Neural crest cell (in vitro differentiated cells): ENCODE results near the gene TUBB4A. TPM values are rescaled to one million over a fixed set of nuclear protein-coding genes. Genes with fewer than 3 reads are reported as not detected.

Source experiments
- DNase-seq: peaks from one replicate; pipeline ENCODE4 v3.0.0; 2021; ENCODE audit warnings: low read depth, mixed read lengths, low spot score
- H3K27ac Mint-ChIP-seq: one replicate; pipeline ENCODE4 v1.8.0; 2021; ENCODE audit warnings: mild to moderate bottlenecking, mixed read lengths; ENCODE audit not compliant: unreplicated experiment
- H3K27me3 Mint-ChIP-seq: 2 replicates; pipeline ENCODE4 v1.8.0; 2021; ENCODE audit warnings: low read depth, mild to moderate bottlenecking, mixed read lengths
- H3K36me3 Mint-ChIP-seq: 2 replicates; pipeline ENCODE4 v1.8.0; 2021; ENCODE audit warnings: low read depth, mild to moderate bottlenecking, mixed read lengths
- H3K4me1 Mint-ChIP-seq: 2 replicates; pipeline ENCODE4 v1.8.0; 2021; ENCODE audit warnings: mixed read lengths
- H3K4me3 Mint-ChIP-seq: one replicate; pipeline ENCODE4 v1.8.0; 2021; ENCODE audit warnings: mild to moderate bottlenecking, mixed read lengths
- H3K9me3 Mint-ChIP-seq: 2 replicates; pipeline ENCODE4 v1.8.0; 2021; ENCODE audit warnings: mixed read lengths
- total RNA-seq: library from RNA; stranded (reverse); gene quantifications from 2 replicates; pipeline ENCODE4 v1.2.1, GENCODE V29; 2021
- TF ChIP-seq, protein P1 (sequence below): fragments of 200-600 bp; sonication (generic); conservative IDR thresholded peaks from 2 replicates; pipeline ENCODE4 v1.5.0; 2021; ENCODE audit warnings: antibody characterized with exemption, mild to moderate bottlenecking

Gene TUBB4A
- total RNA-seq, 1 donor from 2014 or later = 39.9 TPM

DNA sequence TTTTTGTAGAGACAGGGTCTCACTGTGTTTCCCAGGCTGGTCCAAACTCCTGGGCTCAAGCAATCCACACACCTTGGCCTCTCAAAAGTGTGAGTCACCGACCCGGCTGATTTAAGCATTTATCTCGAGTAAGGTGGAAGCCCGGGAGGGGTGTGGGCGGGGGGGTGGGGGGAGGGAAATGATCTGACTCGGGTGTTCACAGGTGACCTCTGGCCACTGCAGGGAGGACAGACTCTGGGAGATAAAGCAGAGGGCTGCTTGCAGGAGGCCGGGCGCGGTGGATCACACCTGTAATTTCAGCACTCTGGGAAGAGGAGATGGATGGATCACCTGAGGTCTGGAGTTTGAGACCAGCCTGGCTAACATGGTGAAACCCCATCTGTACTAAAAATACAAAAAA is 28.5 kb downstream of the TUBB4A start:
- Mint-ChIP-seq H3K36me3 (no peaks in the 10 kb centered on the region), H3K9me3 (no peaks in the 10 kb centered on the region), H3K4me3 (no peak overlapping the region), H3K27ac (no peak overlapping the region), H3K27me3 (peaks cover 46% of the 10 kb centered on the region), H3K4me1 (peaks cover 7% of the 10 kb centered on the region)
- DNase-seq = no peak
- TF ChIP-seq, protein P1, sequence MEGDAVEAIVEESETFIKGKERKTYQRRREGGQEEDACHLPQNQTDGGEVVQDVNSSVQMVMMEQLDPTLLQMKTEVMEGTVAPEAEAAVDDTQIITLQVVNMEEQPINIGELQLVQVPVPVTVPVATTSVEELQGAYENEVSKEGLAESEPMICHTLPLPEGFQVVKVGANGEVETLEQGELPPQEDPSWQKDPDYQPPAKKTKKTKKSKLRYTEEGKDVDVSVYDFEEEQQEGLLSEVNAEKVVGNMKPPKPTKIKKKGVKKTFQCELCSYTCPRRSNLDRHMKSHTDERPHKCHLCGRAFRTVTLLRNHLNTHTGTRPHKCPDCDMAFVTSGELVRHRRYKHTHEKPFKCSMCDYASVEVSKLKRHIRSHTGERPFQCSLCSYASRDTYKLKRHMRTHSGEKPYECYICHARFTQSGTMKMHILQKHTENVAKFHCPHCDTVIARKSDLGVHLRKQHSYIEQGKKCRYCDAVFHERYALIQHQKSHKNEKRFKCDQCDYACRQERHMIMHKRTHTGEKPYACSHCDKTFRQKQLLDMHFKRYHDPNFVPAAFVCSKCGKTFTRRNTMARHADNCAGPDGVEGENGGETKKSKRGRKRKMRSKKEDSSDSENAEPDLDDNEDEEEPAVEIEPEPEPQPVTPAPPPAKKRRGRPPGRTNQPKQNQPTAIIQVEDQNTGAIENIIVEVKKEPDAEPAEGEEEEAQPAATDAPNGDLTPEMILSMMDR = no peak

DNA sequence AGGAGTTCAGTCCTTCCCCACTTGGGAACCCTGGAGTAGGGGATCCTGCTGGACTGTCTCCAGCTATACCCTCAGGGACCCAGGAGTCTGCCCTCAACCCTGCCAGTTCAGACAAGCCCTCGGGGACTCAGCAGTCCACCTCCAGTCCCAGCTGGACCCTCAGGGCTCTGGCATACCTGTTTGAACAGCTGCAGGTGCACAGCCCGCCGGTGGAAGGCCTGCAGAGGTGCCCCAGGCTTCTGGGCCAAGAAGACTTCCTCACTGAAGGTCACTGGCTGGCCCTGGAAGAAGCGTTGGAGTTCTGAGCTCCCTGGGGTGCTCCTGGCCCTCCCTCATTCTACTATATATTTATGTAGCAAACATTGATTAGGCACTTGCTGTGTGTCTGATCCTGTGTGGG is 29.4 kb downstream of the TUBB4A start:
- no peak overlapping the region for H3K4me3 Mint-ChIP-seq
- H3K9me3 Mint-ChIP-seq = no peaks in the 10 kb centered on the region
- no peaks in the 10 kb centered on the region for H3K36me3 Mint-ChIP-seq
- DNase-seq = no peak
- peaks cover 55% of the 10 kb centered on the region for H3K27me3 Mint-ChIP-seq
- peaks cover 7% of the 10 kb centered on the region for H3K4me1 Mint-ChIP-seq
- H3K27ac Mint-ChIP-seq = no peak overlapping the region
- TF ChIP-seq, protein P1 = no peak

DNA sequence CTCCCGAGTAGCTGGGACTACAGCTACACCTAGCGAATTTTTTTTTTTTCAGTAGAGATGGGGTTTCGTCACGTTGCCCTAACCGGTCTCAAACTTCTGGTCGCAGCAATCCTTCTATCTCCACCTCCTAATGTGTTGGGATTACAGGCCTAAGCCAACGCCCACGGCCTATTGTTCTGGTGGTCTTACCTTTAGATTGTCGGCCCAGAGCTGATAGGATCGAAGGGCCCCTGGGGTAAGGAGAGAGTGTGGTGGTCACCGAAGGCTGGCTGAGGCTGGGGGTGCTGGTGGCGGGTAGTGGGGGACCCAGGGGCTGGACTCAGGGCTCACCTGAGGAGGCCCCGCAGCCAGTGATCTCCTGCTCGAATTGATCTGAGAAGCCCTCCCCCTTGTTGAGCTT is 31.0 kb downstream of the TUBB4A start:
- Mint-ChIP-seq H3K36me3 (no peaks in the 10 kb centered on the region), H3K27me3 (peaks cover 64% of the 10 kb centered on the region), H3K4me1 (peaks cover 3% of the 10 kb centered on the region), H3K27ac (no peak overlapping the region), H3K4me3 (no peak overlapping the region), H3K9me3 (no peaks in the 10 kb centered on the region)
- TF ChIP-seq, protein P1 = no peak
- no peak for DNase-seq

DNA sequence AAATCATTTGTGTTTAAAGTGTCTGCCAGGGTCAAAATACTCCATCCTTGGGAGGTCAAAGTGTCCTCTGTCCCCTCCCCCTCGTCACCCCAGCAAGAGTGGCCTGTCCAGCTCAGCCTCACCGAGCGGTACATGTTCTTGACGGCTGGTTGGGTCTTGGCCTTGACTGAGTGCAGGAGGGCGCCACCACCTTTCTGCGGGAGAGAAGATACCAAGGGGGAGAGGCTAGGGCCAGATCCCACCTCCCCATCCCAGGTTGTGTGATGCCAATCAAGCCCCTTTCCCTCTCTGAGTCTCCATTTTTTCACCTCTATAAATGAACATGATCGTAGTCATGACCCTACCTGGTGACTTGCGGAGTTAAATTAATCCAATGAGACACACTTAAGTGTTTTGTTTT is 31.9 kb downstream of the TUBB4A start:
- no peaks in the 10 kb centered on the region for H3K4me1 Mint-ChIP-seq
- no peaks in the 10 kb centered on the region for H3K9me3 Mint-ChIP-seq
- TF ChIP-seq, protein P1 = no peak
- H3K27me3 Mint-ChIP-seq = peaks cover 64% of the 10 kb centered on the region
- H3K4me3 Mint-ChIP-seq = no peak overlapping the region
- DNase-seq = no peak
- H3K27ac Mint-ChIP-seq = no peak overlapping the region
- no peaks in the 10 kb centered on the region for H3K36me3 Mint-ChIP-seq

DNA sequence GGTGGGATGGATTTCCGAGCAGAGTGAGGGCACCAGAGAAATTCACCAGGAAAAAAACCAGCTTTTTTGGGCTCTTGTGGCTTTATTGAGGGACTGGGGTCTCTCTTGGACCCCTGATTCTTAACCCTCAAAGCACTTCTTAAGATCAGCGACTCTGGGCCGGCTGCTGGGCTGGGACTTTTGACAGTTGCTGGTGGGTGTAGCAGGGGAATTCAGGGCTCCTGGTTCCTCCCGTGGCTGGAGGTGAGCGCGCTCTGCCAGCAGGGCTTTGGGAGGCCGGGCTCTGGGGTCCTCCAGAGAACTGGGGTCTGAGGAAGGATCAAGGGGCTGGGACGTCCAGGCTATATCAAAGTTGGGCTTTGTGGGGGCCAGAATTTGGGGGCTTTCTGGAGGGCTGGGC is 34.7 kb downstream of the TUBB4A start:
- Mint-ChIP-seq H3K27ac (no peak overlapping the region), H3K4me1 (peaks cover under 1% of the 10 kb centered on the region), H3K36me3 (no peaks in the 10 kb centered on the region), H3K9me3 (no peaks in the 10 kb centered on the region), H3K4me3 (no peak overlapping the region), H3K27me3 (peaks cover 78% of the 10 kb centered on the region)
- no peak for DNase-seq
- TF ChIP-seq, protein P1 = no peak
